Measurements from ENCODE around the gene CALML4.
"Not testable (repeated sequence)": the region's sequence is repeated elsewhere in the genome, so short reads cannot be mapped to it uniquely, and the experiment has no call there.

CALML4 gene, protein sequence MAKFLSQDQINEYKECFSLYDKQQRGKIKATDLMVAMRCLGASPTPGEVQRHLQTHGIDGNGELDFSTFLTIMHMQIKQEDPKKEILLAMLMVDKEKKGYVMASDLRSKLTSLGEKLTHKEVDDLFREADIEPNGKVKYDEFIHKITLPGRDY

DNA sequence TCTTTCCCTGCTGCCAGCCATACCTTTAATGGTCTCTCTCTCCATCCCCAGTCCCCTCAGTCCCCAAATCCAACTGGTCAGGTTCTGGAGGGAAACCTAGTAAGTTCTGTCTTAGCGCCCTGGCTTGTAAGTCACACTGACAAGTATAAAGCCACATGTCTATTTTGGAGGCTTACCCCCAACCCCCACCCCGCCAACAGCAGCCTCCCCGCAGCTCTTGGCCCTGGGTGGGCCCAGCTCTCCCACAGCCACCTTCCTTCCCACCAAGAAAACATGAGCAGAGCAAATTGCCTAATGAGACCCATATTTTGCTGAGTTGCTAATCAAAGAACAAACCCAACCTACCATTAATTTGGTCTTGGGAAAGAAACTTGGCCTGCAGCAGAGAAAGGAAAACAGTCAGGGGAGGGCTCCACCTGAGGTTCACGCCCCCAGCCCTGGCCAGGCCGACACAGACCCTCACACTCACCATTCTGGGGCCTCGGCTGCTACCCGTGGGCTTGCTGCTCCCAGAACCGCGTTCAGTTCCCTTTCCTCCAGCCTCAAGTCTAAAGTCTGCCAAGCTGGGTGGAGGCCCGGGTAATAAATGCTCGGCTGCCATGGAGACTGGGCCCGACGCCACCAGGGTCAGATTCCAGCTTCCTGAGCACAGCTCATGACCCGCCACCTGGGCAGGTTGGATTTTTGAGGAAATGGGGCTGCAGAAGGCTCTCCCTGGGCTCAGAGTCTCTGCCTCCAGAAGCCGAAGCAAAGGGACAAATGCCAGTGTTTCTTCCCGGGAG, at the start of gene CALML4:
Gene CALML4 (minus strand): TSS at position 557 of the 782 bp plus-strand sequence. CDS start 85 bp downstream, at position 472.
- no peak for DNase-seq

DNA sequence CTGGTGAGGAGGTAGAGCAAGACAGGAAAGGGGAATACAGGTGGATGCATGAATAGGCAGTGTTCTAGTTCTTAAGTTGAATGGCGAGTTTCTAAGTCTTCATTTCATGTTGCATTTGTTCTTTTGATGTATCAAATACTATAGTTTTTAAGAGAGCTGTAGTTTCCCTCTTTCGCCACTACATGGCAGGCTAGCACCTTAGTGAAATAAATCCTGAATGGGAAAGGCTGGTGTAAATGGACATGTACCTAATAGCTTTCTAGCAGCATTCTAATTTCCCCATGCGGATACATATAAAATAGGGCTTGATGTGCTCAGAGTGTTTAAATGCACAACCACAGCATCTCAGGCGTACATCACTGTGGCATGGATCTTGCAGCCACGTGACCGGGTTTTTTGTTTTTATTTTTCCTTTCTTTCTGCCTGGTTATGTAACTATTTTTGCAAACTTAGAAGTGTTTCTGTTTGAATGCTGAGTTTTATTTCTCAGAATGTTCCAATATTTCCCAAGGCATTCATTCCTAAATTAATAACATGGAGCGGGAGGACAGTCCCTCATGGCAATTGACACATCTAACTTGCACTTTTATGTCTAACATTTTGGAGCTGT, 47.9 kb upstream of the CALML4 start:
- DNase-seq, result peak; percentile 59

DNA sequence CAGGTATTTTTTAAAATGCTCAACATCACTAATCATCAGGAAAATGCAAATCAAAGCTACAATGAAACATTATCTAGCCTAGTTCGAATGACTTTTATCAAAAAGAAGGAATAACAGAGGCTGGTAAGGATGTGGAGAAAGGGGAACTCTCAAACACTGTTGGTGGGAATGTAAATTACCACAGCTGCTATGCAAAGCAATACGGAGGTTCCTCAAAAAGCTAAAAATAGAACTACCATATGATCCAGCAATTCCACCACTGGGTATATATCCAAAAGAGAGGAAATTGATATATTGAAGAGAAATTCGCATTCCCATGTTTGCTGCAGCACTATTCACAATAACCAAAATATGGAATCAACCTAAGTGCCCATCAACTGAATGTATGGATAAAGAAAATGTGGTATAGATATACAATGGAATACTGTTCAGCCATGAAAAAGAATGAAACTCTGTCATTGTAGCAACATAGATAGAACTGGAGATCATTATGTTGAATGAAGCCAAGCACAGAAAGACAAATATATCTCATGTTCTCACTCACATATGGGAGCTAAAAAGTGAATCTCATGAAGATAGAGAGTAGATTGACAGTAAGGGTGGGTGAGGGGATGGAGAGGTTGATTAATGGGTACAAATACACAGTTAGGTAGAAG, 44.1 kb upstream of the CALML4 start:
- no peak for DNase-seq

DNA sequence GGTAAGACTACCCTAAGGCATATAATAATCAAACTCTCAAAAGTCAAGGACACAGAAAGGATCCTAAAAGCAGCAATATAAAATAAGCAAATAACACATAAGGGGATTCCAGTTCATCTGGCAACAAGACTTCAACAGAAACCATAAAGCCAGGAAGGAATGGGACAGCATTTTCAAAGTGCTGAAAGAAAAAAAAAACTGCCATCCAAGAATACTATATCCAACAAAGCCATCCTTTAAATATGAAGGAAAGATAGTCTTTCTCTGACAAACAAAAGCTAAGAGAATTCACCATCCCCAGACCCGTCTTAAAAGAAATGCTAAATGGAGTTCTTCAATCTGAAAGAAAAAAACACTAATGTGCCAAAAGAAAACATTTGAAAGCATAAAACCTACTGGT, 39.1 kb upstream of the CALML4 start:
- DNase-seq, result no peak

DNA sequence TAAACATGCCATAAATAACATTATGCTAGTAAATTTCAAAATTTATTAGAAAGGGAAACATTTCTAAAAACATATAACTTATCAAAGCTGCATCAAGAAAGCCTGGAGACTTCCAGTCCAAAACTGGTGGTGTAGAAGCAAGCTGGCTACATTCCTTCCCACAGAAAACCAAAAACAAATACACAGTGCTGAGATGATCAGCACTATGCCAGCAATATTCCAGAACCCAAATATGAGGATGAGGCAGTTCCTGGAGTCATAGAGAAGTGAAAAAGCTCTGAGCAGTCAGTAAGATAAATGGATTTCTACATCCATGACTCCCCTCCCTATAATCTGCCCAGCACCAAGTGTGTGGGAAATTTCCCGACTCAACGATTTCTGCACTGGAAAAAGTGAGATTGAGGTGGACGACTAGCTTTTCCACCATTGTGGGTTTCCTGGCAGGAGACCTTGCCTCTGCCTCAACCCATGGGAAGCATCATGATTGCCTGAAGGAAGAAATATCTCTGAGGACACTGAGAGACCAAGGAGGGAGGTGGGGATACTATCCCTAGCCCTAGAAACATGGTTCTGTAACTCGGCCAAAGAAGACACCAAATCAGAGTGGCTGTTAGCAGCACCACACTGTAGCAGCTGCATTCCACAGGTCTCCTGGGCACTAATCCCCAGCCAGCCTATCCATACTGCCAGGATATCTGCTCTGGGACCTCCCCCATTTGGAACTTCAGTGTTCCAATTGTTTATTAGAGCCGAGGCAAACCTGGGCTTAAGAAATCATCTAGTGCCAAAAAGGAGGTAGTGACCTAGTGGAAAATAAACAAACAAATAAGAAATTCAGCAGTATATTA, 36.2 kb upstream of the CALML4 start:
- DNase-seq, result no peak

DNA sequence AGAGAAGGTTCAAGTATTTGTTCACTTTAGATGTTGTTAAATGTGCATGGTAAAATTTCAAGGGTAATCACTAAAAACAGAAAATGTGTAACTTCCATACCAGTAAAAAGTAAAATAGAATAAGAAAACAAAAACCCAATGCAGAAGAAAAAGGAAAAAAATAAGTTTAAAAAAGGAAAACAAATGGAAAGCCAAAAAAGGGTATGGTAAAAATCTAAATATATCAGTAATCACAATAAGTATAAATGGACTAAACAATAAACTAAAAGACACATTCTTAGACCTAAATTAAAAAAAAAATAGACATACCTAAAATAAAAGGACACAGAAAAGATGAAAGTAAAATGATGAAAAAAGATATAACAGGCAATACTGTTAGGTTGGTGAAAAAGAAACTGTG, 33.9 kb upstream of the CALML4 start:
- no peak for DNase-seq

DNA sequence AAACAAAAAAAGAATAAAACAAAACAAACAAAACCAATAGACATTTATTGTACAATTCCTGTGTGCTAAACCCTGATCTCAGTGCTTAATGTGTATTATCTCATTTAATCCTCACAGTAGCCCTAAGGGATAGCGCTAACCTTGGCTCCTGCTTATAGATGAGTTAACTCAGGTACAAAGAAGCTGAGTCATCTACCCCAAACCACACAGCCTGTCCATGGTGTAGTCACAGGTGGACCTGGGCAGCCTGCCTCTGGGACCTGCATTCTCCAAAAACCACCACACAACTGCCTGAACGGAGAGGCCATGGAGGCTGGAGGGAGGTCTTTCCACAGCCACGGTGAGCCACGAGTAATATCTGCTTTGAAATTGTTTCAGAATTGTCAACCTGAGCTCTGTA, 29.9 kb upstream of the CALML4 start:
- DNase-seq, result no peak

DNA sequence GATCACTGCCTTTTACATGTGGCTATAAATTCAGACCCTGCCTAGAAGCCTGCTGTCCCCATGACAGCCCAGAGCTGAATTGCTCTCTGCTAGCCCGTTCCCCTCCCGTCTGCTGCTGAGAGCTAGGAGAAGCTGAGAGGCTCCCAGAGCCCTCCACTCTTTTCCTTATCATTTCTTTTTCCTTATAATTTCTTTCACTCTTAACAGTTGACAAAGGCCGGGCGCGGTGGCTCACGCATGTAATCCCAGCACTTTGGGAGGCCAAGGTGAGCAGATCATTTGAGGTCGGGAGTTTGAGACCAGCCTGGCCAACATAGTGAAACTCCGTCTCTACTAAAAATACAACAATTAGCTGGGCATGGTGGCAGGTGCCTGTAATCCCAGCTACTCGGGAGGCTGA, 29.4 kb upstream of the CALML4 start:
- not testable (repeated sequence) for DNase-seq

DNA sequence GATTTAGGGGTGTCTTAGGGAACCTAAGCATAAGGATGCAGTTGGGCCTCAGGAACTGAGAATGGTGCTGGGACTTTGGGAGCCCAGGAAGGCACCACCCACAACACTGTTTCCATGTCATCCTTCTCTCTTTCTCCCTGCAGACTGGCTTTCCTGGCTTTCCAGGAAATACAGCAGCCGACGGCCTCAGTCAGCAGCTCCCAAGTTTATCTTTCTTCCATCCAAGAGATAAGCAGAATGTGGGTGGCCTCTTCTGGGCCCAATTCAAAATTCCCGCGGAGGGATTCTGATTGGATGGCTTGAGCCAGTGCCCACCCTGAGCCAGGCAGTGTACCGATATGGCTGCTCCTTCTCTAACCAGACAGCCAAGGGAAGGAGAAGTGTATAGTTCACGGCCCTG, 28.9 kb upstream of the CALML4 start:
- DNase-seq, result no peak

DNA sequence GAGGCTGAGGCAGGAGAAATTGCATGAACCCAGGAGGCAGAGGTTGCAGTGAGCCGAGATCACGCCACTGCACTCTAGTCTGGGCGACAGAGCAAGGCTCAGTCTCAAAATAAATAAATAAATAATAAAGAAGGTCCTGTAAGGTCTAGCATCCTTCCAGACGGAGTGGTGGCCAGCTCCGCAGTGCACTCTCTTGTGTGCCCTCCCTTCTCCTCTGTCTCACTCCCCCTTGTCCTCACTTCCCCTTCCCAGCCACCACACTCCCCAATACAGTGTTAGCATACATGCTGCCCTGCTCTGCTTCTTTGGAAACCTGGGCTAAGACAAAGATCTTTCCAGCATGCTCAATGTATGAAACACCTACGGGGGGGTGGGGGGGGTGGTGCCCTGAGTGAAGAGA, 27.8 kb upstream of the CALML4 start:
- no peak for DNase-seq

DNA sequence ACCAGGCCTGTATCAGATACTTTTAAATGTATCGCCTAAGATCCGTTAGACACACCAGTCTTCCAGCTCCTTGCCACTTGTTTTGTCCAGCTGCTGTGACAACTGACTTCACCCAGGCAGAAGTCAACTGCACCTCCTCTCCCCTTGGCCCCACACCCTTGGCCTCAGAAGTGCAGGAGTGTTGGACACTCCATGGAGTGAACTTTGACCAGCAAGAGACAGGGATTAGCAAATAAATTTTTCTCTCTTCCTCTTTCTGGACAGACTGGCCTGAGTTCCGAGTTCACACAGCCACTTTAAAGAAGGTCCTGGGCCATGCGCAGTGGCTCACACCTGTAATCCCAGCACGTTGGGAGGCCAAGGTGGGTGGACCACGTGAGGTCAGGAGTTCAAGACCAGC, 27.3 kb upstream of the CALML4 start:
- DNase-seq, result no peak

DNA sequence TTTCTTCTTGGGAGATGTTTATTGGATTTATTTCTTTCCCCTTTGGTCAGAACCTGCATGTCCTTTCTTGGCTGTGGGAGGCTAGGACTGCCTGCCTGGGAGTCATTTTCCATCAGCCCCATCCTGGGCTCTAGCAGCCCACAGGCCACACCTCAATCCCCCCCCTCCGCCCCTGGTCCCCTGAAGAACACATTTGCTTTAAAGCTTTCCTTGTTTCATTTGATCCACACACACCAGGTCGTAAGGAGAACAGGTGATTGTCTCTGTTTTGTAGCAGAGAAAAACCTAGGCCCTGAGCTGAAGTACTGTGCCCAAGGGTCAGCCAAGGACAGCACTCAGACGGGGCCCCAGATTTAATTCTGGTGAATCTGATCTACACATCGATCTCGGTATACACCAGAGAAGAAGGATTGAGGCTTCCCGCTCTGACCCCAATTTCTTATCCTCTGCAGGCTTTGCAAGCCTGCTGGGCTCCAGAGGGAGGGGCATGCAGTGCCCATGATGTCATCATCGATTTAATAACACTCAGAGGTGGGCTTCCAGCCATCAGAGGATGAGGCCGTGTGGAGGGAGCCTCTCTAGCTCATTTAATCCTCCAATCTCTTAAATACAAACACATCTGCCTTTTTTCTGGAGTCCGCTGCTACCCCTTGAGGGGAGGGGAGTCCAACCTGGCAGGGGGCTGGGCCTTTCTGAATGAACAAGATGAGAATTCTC, 26.1 kb upstream of the CALML4 start:
- no peak for DNase-seq

DNA sequence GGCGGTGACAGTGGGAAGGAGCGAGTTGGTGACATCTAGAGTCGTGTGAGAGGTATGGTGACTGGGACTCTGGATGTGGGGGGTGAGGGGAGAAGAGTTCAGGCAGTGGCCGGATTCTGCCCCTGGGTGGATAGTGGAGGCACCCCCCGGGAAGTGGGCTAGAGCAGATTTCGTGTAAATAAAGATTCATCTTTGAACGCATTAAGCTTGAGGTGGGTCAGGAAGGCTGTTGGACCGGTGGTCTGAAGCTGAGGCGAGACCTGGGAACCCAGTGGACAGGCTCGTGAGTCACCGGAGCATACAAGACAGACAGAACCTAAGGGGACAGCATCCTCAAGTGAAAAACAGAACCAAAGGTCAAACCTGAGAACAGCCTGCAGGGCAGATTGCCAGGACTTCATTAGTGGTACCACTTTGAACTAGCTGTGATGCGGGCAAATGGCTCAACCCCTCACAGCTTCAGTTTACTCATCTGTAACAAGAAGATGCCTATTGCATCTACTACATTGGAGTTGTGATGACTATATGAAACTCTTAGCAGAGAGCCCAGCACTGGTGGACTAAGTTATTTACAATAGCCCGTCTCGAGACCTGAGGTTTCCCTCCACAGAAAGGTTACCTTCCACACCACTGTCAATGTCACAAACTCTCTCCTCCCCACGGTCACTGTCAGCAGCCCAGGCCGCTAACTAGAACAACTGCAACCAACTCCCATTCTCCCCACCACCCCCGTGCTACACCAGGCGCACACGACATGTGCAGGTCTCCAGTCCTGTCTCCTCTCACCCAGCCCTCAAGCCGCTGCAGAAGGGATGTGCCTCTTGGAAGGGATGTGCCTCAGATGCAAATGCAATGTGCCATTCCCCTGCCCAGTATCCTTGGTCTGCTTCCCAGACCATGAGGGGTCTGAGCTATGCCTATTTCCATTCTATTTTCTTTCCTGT, 25.3 kb upstream of the CALML4 start:
- no peak for DNase-seq

DNA sequence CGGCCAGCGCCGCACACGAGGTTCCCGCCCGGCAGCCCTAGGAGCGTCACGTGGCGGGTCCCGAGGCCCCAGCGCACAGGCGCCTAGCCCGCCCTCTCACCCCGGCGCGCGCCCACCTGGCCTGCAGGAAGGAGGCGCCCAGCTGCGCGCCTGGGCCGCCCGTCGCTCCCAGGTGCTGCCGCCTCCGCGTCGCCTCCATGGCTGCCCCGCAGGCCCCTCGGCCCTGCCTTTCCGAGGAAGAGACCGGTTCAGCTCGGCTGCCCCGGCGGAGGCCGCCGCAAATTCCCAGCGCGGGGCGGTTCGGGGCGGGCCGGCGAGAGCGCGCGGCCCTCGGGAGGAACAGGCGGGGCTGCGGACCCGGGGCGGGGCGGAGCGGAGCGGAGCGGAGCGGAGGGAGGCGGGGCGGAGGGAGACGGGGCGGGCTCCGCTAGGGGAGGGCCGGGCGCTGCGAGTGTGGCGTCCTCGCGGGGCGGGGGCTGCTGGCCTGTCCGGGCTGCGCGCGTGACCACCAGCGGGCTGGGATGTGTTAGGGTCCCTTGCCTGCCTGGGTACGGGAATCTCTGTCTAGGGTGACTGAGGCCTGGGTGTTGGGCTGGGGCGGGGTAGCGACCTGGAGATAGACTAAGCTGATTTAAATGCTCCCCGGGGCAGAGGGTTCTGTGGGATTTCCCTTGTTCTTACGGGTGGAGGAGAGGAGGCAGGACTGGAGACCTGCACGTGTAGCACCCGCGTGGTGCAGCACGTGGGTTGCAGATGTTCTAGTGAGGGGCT, 24.4 kb upstream of the CALML4 start, which contains the start of gene CLN6:
Gene CLN6 (minus strand): TSS at position 343 of the 771 bp plus-strand sequence. CDS start 144 bp downstream, at position 199.
- DNase-seq, result peak; percentile 85

DNA sequence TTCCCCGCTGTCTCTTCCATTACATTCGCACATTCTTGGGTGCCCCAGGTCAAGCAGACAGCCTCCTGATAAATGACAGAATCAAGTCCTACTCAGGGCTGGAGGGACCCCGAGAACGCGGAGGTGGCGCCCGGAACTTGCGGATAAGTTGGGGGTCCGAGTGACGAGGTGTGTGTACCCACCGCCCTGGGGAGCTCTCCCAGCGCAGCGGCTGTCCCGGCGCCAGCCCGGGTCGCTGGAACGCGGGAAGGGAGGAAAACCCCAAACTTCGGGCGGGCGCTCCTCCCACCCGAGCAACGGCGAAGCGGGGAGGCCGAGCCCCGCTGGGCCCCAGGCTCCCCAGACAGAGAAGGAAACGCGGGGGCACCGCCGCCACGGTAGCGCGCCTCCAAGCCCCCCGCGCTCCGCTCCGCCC, 23.8 kb upstream of the CALML4 start:
- DNase-seq, result peak; percentile 29

DNA sequence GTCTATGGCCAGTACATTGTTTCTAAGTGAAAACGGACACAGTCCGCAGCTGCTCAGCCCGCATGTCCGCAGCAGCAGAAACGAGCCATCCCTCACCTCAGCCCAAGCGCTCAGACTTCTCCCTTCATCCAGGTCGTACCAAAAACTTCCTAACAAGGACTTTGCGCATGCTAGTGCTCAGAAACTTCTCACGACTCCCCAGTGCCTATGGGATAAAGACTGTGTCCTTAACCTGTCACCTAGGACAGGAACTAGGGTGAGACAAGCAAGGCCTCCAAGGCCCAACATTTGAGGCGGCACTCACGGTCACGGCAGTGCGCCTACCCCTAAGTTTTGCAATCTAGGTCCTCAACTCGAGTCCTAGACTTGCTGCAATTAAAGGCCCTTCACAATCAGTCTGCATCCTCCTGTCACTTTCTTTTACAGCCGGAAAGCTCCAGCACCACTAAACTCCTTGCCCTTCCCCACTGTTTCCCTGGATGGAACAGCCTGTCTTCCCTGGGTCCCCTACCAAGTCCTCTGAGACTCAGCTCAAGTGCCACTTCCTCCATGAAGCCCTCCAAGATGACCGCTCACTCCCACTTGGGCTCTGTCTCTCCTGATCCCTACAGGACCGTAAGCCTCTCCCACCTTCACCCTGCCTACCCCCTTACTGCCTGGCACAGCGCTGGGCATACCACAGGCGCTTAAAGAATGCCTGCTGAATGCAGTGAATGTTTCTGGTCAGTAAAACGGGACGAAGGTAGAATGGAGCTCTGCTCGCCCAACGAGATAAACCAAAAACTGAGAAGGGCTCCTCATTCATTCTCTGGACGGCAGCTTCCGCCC, 23.2 kb upstream of the CALML4 start:
- DNase-seq, result peak; percentile 14

DNA sequence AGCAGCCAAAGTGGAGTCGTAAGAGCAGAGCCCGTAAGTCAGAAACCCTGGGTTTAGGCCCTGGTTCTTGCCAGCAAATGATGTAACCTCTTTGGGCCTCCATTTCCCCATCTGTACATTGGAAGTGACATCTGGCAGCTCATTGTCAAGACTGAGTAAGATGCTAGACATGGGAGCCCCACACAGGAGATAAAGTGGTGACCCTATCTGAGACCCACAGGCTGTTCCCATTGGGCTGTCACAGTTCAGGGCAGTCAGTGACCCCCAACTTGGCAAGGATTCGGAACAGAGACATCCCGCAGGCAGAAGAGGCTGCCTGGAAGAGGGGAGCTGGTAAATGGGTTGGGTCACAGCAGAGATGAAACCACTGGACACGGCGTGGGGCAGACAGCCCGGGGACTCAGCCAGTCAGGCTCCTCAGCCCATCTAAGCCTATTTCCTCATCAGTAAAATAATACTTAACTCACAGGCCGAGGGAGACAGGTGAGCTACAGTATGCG, 22.6 kb upstream of the CALML4 start:
- no peak for DNase-seq

DNA sequence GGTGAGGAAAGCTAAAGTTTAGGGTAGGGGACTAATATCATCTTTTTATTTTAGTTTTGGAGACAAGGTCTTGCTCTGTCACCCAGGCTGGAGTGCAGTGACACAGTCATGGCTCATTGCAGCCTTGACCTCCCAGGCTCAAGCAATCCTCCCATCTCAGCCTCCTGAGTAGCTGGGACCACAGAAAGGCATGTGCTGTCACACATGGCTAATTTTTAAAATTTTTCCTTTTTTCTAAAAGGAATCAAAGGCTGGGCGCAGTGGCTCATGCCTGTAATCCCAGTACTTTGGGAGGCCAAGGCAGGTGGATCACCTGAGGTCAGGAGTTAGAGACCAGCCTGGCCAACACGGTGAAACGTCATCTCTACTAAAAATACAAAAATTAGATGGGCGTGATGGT, 20.3 kb upstream of the CALML4 start:
- not testable (repeated sequence) for DNase-seq

All from activated CD4-positive, alpha-beta T cell treated with anti-CD3 and anti-CD28 coated beads, Interleukin-10, Interleukin-2, amounts not matched to agents 100 ng/mL and 50 ng/mL, durations not matched to agents 16 hours and 8 hours (primary cell).